Measurements from ENCODE around the gene MRTFA.

GRCh38 chr22:40540265-40540664 lies 96.3 kb downstream of the MRTFA start:
- no peak for TF ChIP-seq GATA3 (IDR thresholded peaks at IDR 0.05; ENCODE audit: low read depth, low read length)
- TF ChIP-seq GATA2 (IDR thresholded peaks at IDR 0.05; ENCODE audit: low read depth, low read length) = no peak
